Endodermal cell (in vitro differentiated cells): ENCODE measurements around the gene SMG6. TPM values are rescaled to one million over a fixed set of nuclear protein-coding genes. Genes with fewer than 3 reads are reported as not detected.
"Not testable (repeated sequence)": the region's sequence is repeated elsewhere in the genome, so short reads cannot be mapped to it uniquely, and the experiment has no call there.

Experiments
- DNase-seq: peaks from one replicate; pipeline ENCODE4 v3.0.0-alpha.2; 2017
- H3K27ac ChIP-seq: 2 replicates; pipeline ENCODE4 v1.5.1; 2013; ENCODE audit warnings: mild to moderate bottlenecking, low read depth, low read length, moderate library complexity
- H3K27me3 ChIP-seq: 2 replicates; pipeline ENCODE4 v1.6.1; 2013; ENCODE audit warnings: mild to moderate bottlenecking, low read length, moderate library complexity; ENCODE audit not compliant: insufficient read depth, control insufficient read depth, poor library complexity, severe bottlenecking
- H3K36me3 ChIP-seq: 2 replicates; pipeline ENCODE4 v1.7.0; 2013; ENCODE audit warnings: mild to moderate bottlenecking, low read length, moderate library complexity; ENCODE audit not compliant: control insufficient read depth, insufficient read depth
- H3K4me1 ChIP-seq: one replicate; pipeline ENCODE4 v1.7.0; 2013; ENCODE audit warnings: low read length; ENCODE audit not compliant: control insufficient read depth, insufficient read depth
- H3K4me3 ChIP-seq: 2 replicates; pipeline ENCODE4 v1.5.1; 2013; ENCODE audit warnings: mild to moderate bottlenecking, low read length, moderate library complexity
- H3K9ac ChIP-seq: 2 replicates; pipeline ENCODE4 v1.6.1; 2013; ENCODE audit warnings: mild to moderate bottlenecking, low read length, moderate library complexity; ENCODE audit not compliant: poor library complexity, severe bottlenecking; ENCODE audit errors: extremely low read depth
- H3K9me3 ChIP-seq: 2 replicates; pipeline ENCODE4 v1.6.1; 2013; ENCODE audit warnings: mild to moderate bottlenecking, low read length, moderate library complexity; ENCODE audit not compliant: control insufficient read depth
- H3K27ac Mint-ChIP-seq: 2 replicates; pipeline ENCODE4 v1.8.0; 2020; ENCODE audit warnings: mixed read lengths
- H3K27me3 Mint-ChIP-seq: 2 replicates; pipeline ENCODE4 v1.8.0; 2021; ENCODE audit warnings: mild to moderate bottlenecking, mixed read lengths; ENCODE audit not compliant: insufficient read depth
- H3K36me3 Mint-ChIP-seq: 2 replicates; pipeline ENCODE4 v1.8.0; 2020; ENCODE audit warnings: low read depth, mixed read lengths
- H3K4me1 Mint-ChIP-seq: 2 replicates; pipeline ENCODE4 v1.8.0; 2020; ENCODE audit warnings: mixed read lengths
- H3K4me3 Mint-ChIP-seq: 2 replicates; pipeline ENCODE4 v1.8.0; 2020; ENCODE audit warnings: mild to moderate bottlenecking, moderate library complexity, mixed read lengths
- H3K9me3 Mint-ChIP-seq: 2 replicates; pipeline ENCODE4 v1.8.0; 2020; ENCODE audit warnings: mild to moderate bottlenecking, mixed read lengths
- WGBS, 2 experiments: methylation state at CpG; one replicate each; pipeline versions ENCODE4 v1.1.5 to v1.1.7; 2013; ENCODE audit warnings: missing lambda C conversion rate in 2 of 2, mixed read lengths in 1 of 2; ENCODE audit not compliant: insufficient coverage in 1 of 2, insufficient read length in 1 of 2; 5-methylcytosine and 5-hydroxymethylcytosine counted together
- total RNA-seq, 2 donors: library from RNA; stranded (reverse); fragmentation: NEBNext Ultra II Directional in 1 of 2; extraction: Animal tissue kit (Norgen Biotek cat#: 25700) in 1 of 2; gene quantifications; 2 replicates in 1 of 2; 3 replicates in 1 of 2; pipeline ENCODE4 v1.2.1, GENCODE V29; 2021
- TF ChIP-seq, protein P1 (sequence below): fragments of 200-600 bp; sonication (generic); conservative IDR thresholded peaks from 2 replicates; pipeline ENCODE4 v1.5.0; 2021; ENCODE audit warnings: antibody characterized with exemption, mild to moderate bottlenecking

Gene SMG6
- total RNA-seq, 2 donors from 2014 or later: 44.3 to 56.7 TPM

- Mint-ChIP-seq H3K36me3 (peaks cover 41% of the 10 kb centered on the region), H3K9me3 (no peaks in the 10 kb centered on the region), H3K4me3 (no peak overlapping the region), H3K27me3 (no peaks in the 10 kb centered on the region), H3K27ac (peak overlapping the region; percentile 24), H3K4me1 (peaks cover 6% of the 10 kb centered on the region)
- 95 to 97% methylated on average over 4 to 6 of the region's 7 CpGs for WGBS, 2 experiments
- DNase-seq: no peak
- Histone ChIP-seq H3K27ac (no peak overlapping the region), H3K27me3 (no peaks in the 10 kb centered on the region), H3K36me3 (peaks cover 42% of the 10 kb centered on the region), H3K9ac (no peak overlapping the region), H3K9me3 (no peaks in the 10 kb centered on the region), H3K4me1 (no peaks in the 10 kb centered on the region), H3K4me3 (no peak overlapping the region)
- TF ChIP-seq, protein P1, sequence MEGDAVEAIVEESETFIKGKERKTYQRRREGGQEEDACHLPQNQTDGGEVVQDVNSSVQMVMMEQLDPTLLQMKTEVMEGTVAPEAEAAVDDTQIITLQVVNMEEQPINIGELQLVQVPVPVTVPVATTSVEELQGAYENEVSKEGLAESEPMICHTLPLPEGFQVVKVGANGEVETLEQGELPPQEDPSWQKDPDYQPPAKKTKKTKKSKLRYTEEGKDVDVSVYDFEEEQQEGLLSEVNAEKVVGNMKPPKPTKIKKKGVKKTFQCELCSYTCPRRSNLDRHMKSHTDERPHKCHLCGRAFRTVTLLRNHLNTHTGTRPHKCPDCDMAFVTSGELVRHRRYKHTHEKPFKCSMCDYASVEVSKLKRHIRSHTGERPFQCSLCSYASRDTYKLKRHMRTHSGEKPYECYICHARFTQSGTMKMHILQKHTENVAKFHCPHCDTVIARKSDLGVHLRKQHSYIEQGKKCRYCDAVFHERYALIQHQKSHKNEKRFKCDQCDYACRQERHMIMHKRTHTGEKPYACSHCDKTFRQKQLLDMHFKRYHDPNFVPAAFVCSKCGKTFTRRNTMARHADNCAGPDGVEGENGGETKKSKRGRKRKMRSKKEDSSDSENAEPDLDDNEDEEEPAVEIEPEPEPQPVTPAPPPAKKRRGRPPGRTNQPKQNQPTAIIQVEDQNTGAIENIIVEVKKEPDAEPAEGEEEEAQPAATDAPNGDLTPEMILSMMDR: no peak
These were observed 158.9 kb downstream of the SMG6 start for GRCh38 chr17:2144701-2145100.

DNA sequence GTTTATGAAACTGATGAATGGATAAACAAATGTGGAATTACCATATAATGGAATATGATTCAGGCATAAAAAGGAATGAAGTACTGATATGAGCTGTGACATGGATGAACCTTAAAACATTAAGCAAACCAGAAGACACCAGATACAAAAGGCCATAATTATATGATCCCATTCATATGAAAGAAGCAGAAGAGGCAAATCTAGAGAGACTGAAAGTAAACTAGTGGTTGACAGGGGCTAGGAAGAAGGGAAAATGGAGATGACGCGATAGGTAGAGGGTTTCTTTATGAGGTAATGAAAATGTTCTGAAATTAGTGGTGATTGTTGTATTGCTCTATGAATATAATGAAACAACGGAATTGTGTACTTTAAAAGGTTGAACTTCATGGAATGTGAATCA is 160.3 kb downstream of the SMG6 start:
- Mint-ChIP-seq H3K4me1 (peaks cover 14% of the 10 kb centered on the region), H3K36me3 (peaks cover 31% of the 10 kb centered on the region), H3K27ac (no peak overlapping the region), H3K9me3 (no peaks in the 10 kb centered on the region), H3K27me3 (no peaks in the 10 kb centered on the region), H3K4me3 (no peak overlapping the region)
- 93 to 100% methylated on average over 2 to 3 of the region's 3 CpGs for WGBS, 2 experiments
- H3K27ac ChIP-seq: no peak overlapping the region
- peaks cover 31% of the 10 kb centered on the region for H3K36me3 ChIP-seq
- H3K9ac ChIP-seq: no peak overlapping the region
- peaks cover 3% of the 10 kb centered on the region for H3K4me1 ChIP-seq
- no peak for DNase-seq
- H3K9me3 ChIP-seq: no peaks in the 10 kb centered on the region
- no peaks in the 10 kb centered on the region for H3K27me3 ChIP-seq
- TF ChIP-seq, protein P1: no peak
- H3K4me3 ChIP-seq: no peak overlapping the region

DNA sequence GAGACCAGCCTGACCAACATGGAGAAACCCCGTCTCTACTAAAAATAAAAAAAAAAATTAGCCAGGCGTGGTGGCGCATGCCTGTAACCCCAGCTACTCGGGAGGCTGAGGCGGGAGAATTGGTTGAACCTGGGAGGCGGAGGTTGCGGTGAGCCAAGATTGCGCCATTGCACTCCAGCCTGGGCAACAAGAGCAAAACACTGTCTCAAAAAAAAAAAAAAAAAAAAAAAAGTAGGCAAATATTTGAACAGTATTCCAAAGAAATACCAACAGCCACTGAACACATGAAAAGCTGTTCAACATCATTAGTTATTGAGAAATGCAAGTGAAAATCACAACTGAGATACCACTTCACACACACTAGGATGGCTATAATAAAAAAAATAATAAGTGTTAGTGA is 160.9 kb downstream of the SMG6 start:
- H3K27me3 Mint-ChIP-seq, H3K27me3 ChIP-seq, DNase-seq, H3K27ac ChIP-seq, H3K9me3 Mint-ChIP-seq, H3K4me3 ChIP-seq, H3K4me3 Mint-ChIP-seq, H3K27ac Mint-ChIP-seq, H3K4me1 ChIP-seq, H3K9ac ChIP-seq, H3K9me3 ChIP-seq: not testable (repeated sequence)
- 83 to 96% methylated on average over 1 to 7 of the region's 8 CpGs for WGBS, 2 experiments
- Mint-ChIP-seq H3K4me1 (peaks cover 21% of the 10 kb centered on the region), H3K36me3 (peaks cover 27% of the 10 kb centered on the region)
- peaks cover 28% of the 10 kb centered on the region for H3K36me3 ChIP-seq

- no peak overlapping the region for H3K4me3 ChIP-seq
- no peaks in the 10 kb centered on the region for H3K27me3 ChIP-seq
- no peaks in the 10 kb centered on the region for H3K9me3 ChIP-seq
- no peak overlapping the region for H3K9ac ChIP-seq
- Mint-ChIP-seq H3K4me3 (no peak overlapping the region), H3K4me1 (peaks cover 23% of the 10 kb centered on the region), H3K9me3 (no peaks in the 10 kb centered on the region), H3K27ac (no peak overlapping the region), H3K27me3 (no peaks in the 10 kb centered on the region), H3K36me3 (peaks cover 17% of the 10 kb centered on the region)
- H3K4me1 ChIP-seq: peaks cover 3% of the 10 kb centered on the region
- no peak for DNase-seq
- TF ChIP-seq, protein P1: no peak
- H3K27ac ChIP-seq: no peak overlapping the region
- peaks cover 28% of the 10 kb centered on the region for H3K36me3 ChIP-seq
These were observed 162.9 kb downstream of the SMG6 start for GRCh38 chr17:2140683-2141082.
